Fibroblast of lung (primary cell): ENCODE data around the gene MTHFD2. TPM values are rescaled to one million over a fixed set of nuclear protein-coding genes. Genes with fewer than 3 reads are reported as not detected.
"Not testable (repeated sequence)": the region's sequence is repeated elsewhere in the genome, so short reads cannot be mapped to it uniquely, and the experiment has no call there.

ENCODE experiments used
- DNase-seq, 2 donors: peaks; one replicate each; pipeline versions ENCODE4 v3.0.0 to v3.0.0-alpha.2; 2010; ENCODE audit warnings: low read depth in 2 of 2
- H2AFZ ChIP-seq: 2 replicates; pipeline ENCODE4 v1.5.1; 2012; ENCODE audit warnings: low read length, control low read depth, inconsistent platforms
- H3K27ac ChIP-seq: 2 replicates; pipeline ENCODE4 v1.5.1; 2011; ENCODE audit warnings: low read length, control low read depth; ENCODE audit not compliant: insufficient read depth
- H3K27me3 ChIP-seq: 2 replicates; pipeline ENCODE4 v1.5.1; 2011; ENCODE audit warnings: mild to moderate bottlenecking, low read length; ENCODE audit not compliant: control insufficient read depth, insufficient read depth
- H3K36me3 ChIP-seq: 2 replicates; pipeline ENCODE4 v1.5.1; 2011; ENCODE audit warnings: low read length; ENCODE audit not compliant: control insufficient read depth, insufficient read depth
- H3K4me1 ChIP-seq: 2 replicates; pipeline ENCODE4 v1.5.1; 2011; ENCODE audit warnings: low read length; ENCODE audit not compliant: control insufficient read depth, insufficient read depth; ENCODE audit errors: extremely low read depth
- H3K4me2 ChIP-seq: 2 replicates; pipeline ENCODE4 v1.5.1; 2011; ENCODE audit warnings: low read length, control low read depth; ENCODE audit not compliant: insufficient read depth; ENCODE audit errors: extremely low read depth
- H3K4me3 ChIP-seq, 4 experiments: fragments of 200-600 bp in 1 of 4; sonication (generic) in 1 of 4; replicated peaks in 1 of 4; 2 replicates each; pipeline ENCODE4 v1.5.1; 2011 to 2016; ENCODE audit warnings: low read length in 4 of 4, low read depth in 3 of 4, mild to moderate bottlenecking in 3 of 4, control low read depth in 2 of 4, inconsistent platforms in 1 of 4, mixed read lengths in 1 of 4; ENCODE audit not compliant: insufficient read depth in 1 of 4; ENCODE audit errors: control extremely low read depth in 1 of 4
- H3K79me2 ChIP-seq: 2 replicates; pipeline ENCODE4 v1.5.1; 2012; ENCODE audit warnings: mild to moderate bottlenecking, low read length, inconsistent platforms; ENCODE audit not compliant: control insufficient read depth, insufficient read depth
- H3K9ac ChIP-seq: 2 replicates; pipeline ENCODE4 v1.5.1; 2011; ENCODE audit warnings: mild to moderate bottlenecking, low read length, control low read depth; ENCODE audit not compliant: insufficient read depth
- H3K9me3 ChIP-seq: 2 replicates; pipeline ENCODE4 v1.5.1; 2012; ENCODE audit warnings: low read depth, low read length; ENCODE audit not compliant: control insufficient read depth, insufficient read depth
- H4K20me1 ChIP-seq: 2 replicates; pipeline ENCODE4 v1.5.1; 2011; ENCODE audit warnings: low read length; ENCODE audit not compliant: control insufficient read depth, insufficient read depth; ENCODE audit errors: extremely low read depth
- EZH2 ChIP-seq: IDR thresholded peaks from 2 replicates; pipeline ENCODE4 v1.5.1; 2012; ENCODE audit warnings: low read length, control low read depth, mild to moderate bottlenecking; ENCODE audit errors: missing control alignments
- polyA plus RNA-seq, 2 donors: library from polyadenylated mRNA; depleted of rRNA in 1 of 2; stranded (reverse) in 1 of 2; unstranded in 1 of 2; fragments of >200 nt; gene quantifications; 2 replicates each; pipeline ENCODE4 v1.2.1, GENCODE V29; 2011 to 2012; ENCODE audit warnings: missing spikeins in 1 of 2
- total RNA-seq: library from RNA; depleted of rRNA; stranded (reverse); fragments of >200 nt; gene quantifications from 2 replicates; pipeline ENCODE4 v1.2.1, GENCODE V29; 2014
- TF ChIP-seq, protein P1 (sequence below), 2 donors: IDR thresholded peaks in 1 of 2; conservative IDR thresholded peaks in 1 of 2; 1 replicate in 1 of 2; 2 replicates in 1 of 2; pipeline ENCODE4 v1.5.1; 2011 to 2012; ENCODE audit warnings: low read length in 2 of 2, control low read depth in 1 of 2, inconsistent platforms in 1 of 2, low read depth in 1 of 2, mild to moderate bottlenecking in 1 of 2

The MTHFD2 gene
- total and polyA plus RNA-seq, 2 donors (not counting 1 experiment from before 2014, with no cell fraction given), result 95.4 to 334 TPM

DNA sequence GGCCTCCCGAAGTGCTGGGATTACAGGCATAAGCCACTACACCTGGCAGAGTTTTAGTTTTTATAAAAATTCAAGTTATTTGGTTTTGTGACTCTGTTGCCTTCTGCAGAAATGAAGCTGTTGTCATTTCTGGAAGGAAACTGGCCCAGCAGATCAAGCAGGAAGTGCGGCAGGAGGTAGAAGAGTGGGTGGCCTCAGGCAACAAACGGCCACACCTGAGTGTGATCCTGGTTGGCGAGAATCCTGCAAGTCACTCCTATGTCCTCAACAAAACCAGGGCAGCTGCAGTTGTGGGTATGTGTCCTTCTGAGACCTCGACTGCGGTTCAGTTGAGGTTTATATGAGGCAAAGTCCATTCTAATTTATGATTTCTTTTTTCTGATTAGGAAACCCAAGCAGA, 7.2 kb downstream of the MTHFD2 start:
- H3K4me3 ChIP-seq, result no peak overlapping the region
- no peak overlapping the region for H3K9ac ChIP-seq
- TF ChIP-seq, protein P1, sequence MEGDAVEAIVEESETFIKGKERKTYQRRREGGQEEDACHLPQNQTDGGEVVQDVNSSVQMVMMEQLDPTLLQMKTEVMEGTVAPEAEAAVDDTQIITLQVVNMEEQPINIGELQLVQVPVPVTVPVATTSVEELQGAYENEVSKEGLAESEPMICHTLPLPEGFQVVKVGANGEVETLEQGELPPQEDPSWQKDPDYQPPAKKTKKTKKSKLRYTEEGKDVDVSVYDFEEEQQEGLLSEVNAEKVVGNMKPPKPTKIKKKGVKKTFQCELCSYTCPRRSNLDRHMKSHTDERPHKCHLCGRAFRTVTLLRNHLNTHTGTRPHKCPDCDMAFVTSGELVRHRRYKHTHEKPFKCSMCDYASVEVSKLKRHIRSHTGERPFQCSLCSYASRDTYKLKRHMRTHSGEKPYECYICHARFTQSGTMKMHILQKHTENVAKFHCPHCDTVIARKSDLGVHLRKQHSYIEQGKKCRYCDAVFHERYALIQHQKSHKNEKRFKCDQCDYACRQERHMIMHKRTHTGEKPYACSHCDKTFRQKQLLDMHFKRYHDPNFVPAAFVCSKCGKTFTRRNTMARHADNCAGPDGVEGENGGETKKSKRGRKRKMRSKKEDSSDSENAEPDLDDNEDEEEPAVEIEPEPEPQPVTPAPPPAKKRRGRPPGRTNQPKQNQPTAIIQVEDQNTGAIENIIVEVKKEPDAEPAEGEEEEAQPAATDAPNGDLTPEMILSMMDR (conservative IDR thresholded peaks at IDR 0.05 in 1 of 2, IDR thresholded peaks at IDR 0.05 in 1 of 2; ENCODE audit: low read depth in 1 of 2, low read length in 2 of 2), result no peak
- TF ChIP-seq EZH2, result no peak
- H3K79me2 ChIP-seq, result peaks cover 53% of the 10 kb centered on the region
- H3K9me3 ChIP-seq, result no peaks in the 10 kb centered on the region
- H3K36me3 ChIP-seq, result peaks cover 4% of the 10 kb centered on the region
- H2AFZ ChIP-seq, result no peak overlapping the region
- no peaks in the 10 kb centered on the region for H3K27me3 ChIP-seq
- H4K20me1 ChIP-seq, result no peaks in the 10 kb centered on the region
- H3K4me1 ChIP-seq, result peaks cover 12% of the 10 kb centered on the region
- no peak overlapping the region for H3K4me2 ChIP-seq
- peak overlapping the region; percentile 80 for H3K27ac ChIP-seq
- no peak for DNase-seq

DNA sequence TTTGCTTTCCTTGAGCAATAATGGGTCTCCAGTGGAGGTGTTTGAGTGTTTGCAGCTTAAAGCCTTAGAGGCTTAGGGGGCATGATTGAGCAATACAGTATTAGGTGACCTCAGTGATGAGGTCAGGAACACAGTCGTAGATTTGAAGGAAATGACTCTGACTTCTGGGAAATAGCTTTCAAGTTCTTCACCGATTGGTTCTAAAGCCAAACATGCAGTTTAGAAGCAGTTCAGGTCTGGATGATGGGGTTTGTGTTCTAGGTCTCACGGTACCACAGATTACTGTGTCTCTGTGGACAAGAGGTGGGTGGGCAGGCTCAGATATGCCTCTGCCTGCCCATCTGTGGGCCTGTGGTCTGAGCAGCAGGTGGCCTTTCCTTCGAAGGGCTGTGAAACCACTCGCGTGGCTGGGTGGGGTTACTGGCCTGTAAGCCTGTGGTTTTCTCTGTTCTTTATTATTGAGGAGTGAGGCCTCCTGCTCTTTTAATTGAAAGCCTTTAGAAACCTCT, 7.8 kb downstream of the MTHFD2 start:
- Histone ChIP-seq H3K9ac (no peak overlapping the region), H3K4me1 (peaks cover 10% of the 10 kb centered on the region), H3K4me2 (no peak overlapping the region), H3K27me3 (no peaks in the 10 kb centered on the region), H3K4me3 (no peak overlapping the region), H2AFZ (no peak overlapping the region), H3K36me3 (peaks cover 4% of the 10 kb centered on the region), H3K79me2 (peaks cover 46% of the 10 kb centered on the region), H3K27ac (peak overlapping the region; percentile 80), H3K9me3 (no peaks in the 10 kb centered on the region), H4K20me1 (no peaks in the 10 kb centered on the region)
- peak; percentile 38 to 79 for DNase-seq
- no peak for TF ChIP-seq EZH2
- TF ChIP-seq, protein P1 (conservative IDR thresholded peaks at IDR 0.05 in 1 of 2, IDR thresholded peaks at IDR 0.05 in 1 of 2; ENCODE audit: low read depth in 1 of 2, low read length in 2 of 2), result no peak

DNA sequence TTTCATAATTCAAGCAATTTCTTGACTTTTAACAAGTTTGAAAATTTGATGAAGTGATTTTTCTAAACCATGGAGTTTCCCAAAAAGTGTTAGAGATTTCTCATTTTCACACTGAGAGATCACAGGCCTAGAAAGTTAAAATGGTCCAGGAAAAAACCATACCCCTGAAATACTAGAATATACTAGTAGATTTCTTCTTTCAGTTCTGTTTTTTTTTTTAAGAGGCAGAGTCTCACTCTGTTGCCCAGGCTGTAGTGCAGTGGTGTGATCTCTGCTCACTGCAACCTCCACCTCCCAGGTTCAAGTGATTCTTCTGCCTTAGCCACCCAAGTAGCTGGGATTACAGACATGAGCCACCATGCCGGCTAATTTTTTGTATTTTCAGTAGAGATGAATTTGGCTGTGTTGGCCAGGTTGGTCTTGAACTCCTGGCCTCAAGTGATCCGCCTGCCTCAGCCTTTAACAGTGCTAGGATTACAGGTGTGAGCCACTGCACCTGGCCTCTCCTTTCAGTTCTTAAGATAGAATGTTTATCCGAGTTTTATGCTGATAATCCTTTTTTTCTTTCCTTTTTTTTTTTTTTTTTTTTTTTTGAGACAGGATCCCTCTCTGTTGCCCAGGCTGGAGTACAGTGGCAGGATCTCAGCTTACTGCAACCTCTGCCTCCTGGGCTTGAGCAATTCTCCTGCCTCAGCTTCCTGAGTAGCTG, 14.4 kb downstream of the MTHFD2 start:
- no peak overlapping the region for H3K9ac ChIP-seq
- H3K4me2 ChIP-seq, result no peak overlapping the region
- H3K27ac ChIP-seq, result no peak overlapping the region
- no peak overlapping the region for H2AFZ ChIP-seq
- no peaks in the 10 kb centered on the region for H3K4me1 ChIP-seq
- no peak for DNase-seq
- no peaks in the 10 kb centered on the region for H3K27me3 ChIP-seq
- H3K79me2 ChIP-seq, result peaks cover 6% of the 10 kb centered on the region
- H3K9me3 ChIP-seq, result no peaks in the 10 kb centered on the region
- peaks cover 6% of the 10 kb centered on the region for H3K36me3 ChIP-seq
- no peaks in the 10 kb centered on the region for H4K20me1 ChIP-seq
- TF ChIP-seq, protein P1 (conservative IDR thresholded peaks at IDR 0.05 in 1 of 2, IDR thresholded peaks at IDR 0.05 in 1 of 2; ENCODE audit: low read depth in 1 of 2, low read length in 2 of 2), result no peak
- TF ChIP-seq EZH2, result no peak
- no peak overlapping the region for H3K4me3 ChIP-seq

DNA sequence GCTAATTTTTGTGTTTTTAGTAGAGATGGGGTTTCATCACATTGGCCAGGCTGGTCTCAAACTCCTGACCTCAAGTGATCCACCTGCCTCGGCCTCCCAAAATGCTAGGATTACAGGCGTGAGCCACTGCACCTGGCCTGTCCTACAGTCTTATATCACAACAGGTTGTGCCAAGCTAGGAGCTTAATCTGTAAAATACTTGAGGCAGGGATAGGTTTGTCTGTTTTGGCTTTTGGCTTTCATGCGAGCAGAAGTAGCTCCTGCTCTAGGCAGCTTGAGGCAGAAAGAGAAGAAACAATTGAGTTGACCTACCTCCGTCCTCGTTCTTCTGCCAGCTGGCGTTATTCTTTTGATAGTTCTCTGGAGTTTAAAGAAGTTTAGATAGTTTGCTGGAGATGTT, 17.4 kb downstream of the MTHFD2 start:
- not testable (repeated sequence) for H3K27ac ChIP-seq, H3K9ac ChIP-seq, H2AFZ ChIP-seq, H3K36me3 ChIP-seq, DNase-seq, H3K4me2 ChIP-seq, H4K20me1 ChIP-seq, H3K4me1 ChIP-seq, H3K79me2 ChIP-seq, H3K9me3 ChIP-seq, H3K27me3 ChIP-seq, H3K4me3 ChIP-seq
